Lung (tissue), 12 donors: ENCODE data around the gene SRXN1. TPM values are rescaled to one million over a fixed set of nuclear protein-coding genes. Genes with fewer than 3 reads are reported as not detected.

Experiments
- ATAC-seq: fragments of 200-7000 bp; cut with Tn5 transposase; one replicate; pipeline ENCODE4 v1.9.1; 2020; ENCODE audit warnings: moderate number of reproducible peaks; ENCODE audit not compliant: insufficient read depth, low FRiP score
- DNase-seq, 3 donors: peaks; one replicate each; pipeline ENCODE4 v3.0.0-alpha.2; 2013 to 2017
- H3K27ac ChIP-seq, 2 donors: one replicate each; pipeline ENCODE4 v1.5.1; 2013; ENCODE audit warnings: mild to moderate bottlenecking in 2 of 2, moderate library complexity in 2 of 2, control low read depth in 1 of 2, inconsistent platforms in 1 of 2, low read depth in 1 of 2, low read length in 1 of 2
- H3K27me3 ChIP-seq, 3 donors: one replicate each; pipeline ENCODE4 v1.5.1; 2013; ENCODE audit warnings: low read length in 2 of 3; ENCODE audit not compliant: control insufficient read depth in 3 of 3, insufficient read depth in 3 of 3
- H3K36me3 ChIP-seq, 4 donors: one replicate each; pipeline ENCODE4 v1.5.1; 2013; ENCODE audit warnings: low read length in 4 of 4, mild to moderate bottlenecking in 1 of 4, moderate library complexity in 1 of 4; ENCODE audit not compliant: control insufficient read depth in 4 of 4, insufficient read depth in 4 of 4
- H3K4me1 ChIP-seq, 5 donors: one replicate each; pipeline ENCODE4 v1.5.1; 2013; ENCODE audit warnings: low read length in 5 of 5, mild to moderate bottlenecking in 2 of 5, moderate library complexity in 1 of 5; ENCODE audit not compliant: control insufficient read depth in 5 of 5, insufficient read depth in 5 of 5
- H3K4me3 ChIP-seq: one replicate; pipeline ENCODE4 v1.5.1; 2013; ENCODE audit warnings: mild to moderate bottlenecking, control low read depth, moderate library complexity
- H3K9ac ChIP-seq, 2 donors: one replicate each; pipeline ENCODE4 v1.5.1; 2013; ENCODE audit warnings: low read length in 2 of 2, control low read depth in 1 of 2; ENCODE audit not compliant: insufficient read depth in 1 of 2
- H3K9me3 ChIP-seq, 4 donors: one replicate each; pipeline ENCODE4 v1.5.1; 2013; ENCODE audit warnings: low read length in 3 of 4, mild to moderate bottlenecking in 1 of 4, moderate library complexity in 1 of 4; ENCODE audit not compliant: control insufficient read depth in 4 of 4, insufficient read depth in 3 of 4
- WGBS, 2 donors: extraction: QIAGEN DNeasy Blood & Tissue Kit; methylation state at CpG; one replicate each; pipeline ENCODE4 v1.1.7; 2013; 5-methylcytosine and 5-hydroxymethylcytosine counted together
- polyA plus RNA-seq, 2 donors: library from polyadenylated mRNA; stranded (reverse); fragments of 200-250 nt; gene quantifications; one replicate each; pipeline ENCODE4 v1.2.1, GENCODE V29; 2013
- total RNA-seq, 2 donors: library from RNA; depleted of rRNA in 1 of 2; stranded (reverse); fragments of >200 nt in 1 of 2; gene quantifications; one replicate each; pipeline ENCODE4 v1.2.1, GENCODE V29; 2014 to 2021
- TF ChIP-seq, protein P1 (sequence below): IDR thresholded peaks from 2 replicates; pipeline ENCODE4 v1.5.1; 2012; ENCODE audit warnings: mild to moderate bottlenecking; ENCODE audit errors: control extremely low read depth, extremely low read depth
- donor health status: control.
- donor health status: control.
- donor health status: Bipolar disorder and iron deficiency.
- donor health status: healthy.
- donor health status: DM: yes; HTN: yes; CAD: no.

SRXN1 gene
- total and polyA plus RNA-seq, 4 donors: 6.1 to 47.4 (median 25.3) TPM

DNA sequence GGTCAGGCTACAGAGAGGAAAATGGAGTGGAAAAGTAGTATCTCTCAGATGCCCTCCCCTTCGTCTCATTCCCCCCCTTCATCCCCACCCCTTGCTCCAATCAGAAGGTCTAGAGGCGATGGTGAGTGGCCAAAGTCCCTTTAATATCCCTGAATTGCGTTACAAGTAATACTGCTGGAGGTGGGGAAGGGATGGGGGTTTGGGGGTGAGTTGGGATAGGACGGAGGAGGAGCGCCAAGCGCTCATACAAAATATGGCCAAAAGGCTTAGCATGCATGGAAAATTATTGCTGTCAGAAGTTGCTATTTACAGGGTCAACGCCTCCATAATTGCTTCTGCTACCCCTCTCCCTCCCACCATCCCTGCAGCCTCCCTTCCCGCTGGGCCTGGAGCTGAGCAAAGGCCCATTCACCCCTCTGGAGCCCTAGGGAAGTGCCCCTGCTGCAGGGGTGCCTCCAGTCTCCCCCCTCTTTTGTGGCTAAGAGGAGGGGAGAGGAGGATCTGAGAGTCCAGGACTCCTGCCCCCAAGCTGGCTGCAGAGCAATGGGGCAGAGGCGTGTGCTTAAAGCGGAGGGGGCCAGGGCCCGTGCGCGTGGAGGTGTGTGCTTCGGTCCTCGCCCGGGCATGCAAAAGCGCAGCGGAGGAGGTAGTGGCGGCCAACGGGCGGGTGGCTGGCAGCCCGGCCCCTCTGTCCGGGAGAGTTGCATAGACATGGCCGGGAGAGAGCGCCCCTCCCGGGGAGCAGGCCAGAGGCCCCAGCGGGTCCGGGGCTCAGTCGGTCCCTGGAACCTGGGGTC lies 8.7 kb upstream of the SRXN1 start:
- no peak overlapping the region for H3K4me3 ChIP-seq
- TF ChIP-seq, protein P1, sequence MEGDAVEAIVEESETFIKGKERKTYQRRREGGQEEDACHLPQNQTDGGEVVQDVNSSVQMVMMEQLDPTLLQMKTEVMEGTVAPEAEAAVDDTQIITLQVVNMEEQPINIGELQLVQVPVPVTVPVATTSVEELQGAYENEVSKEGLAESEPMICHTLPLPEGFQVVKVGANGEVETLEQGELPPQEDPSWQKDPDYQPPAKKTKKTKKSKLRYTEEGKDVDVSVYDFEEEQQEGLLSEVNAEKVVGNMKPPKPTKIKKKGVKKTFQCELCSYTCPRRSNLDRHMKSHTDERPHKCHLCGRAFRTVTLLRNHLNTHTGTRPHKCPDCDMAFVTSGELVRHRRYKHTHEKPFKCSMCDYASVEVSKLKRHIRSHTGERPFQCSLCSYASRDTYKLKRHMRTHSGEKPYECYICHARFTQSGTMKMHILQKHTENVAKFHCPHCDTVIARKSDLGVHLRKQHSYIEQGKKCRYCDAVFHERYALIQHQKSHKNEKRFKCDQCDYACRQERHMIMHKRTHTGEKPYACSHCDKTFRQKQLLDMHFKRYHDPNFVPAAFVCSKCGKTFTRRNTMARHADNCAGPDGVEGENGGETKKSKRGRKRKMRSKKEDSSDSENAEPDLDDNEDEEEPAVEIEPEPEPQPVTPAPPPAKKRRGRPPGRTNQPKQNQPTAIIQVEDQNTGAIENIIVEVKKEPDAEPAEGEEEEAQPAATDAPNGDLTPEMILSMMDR: no peak
- DNase-seq (no peak), ATAC-seq (no peak)
- H3K36me3 ChIP-seq: no peaks in the 10 kb centered on the region
- H3K27me3 ChIP-seq: peaks cover 7 to 87% (median 70%) of the 10 kb centered on the region in 3 donors
- no peaks in the 10 kb centered on the region for H3K4me1 ChIP-seq
- no peak overlapping the region for H3K27ac ChIP-seq
- no peak overlapping the region for H3K9ac ChIP-seq
- 28 to 33% methylated on average over 29 of the region's 29 CpGs for WGBS, 2 donors
- H3K9me3 ChIP-seq: no peaks in the 10 kb centered on the region

DNA sequence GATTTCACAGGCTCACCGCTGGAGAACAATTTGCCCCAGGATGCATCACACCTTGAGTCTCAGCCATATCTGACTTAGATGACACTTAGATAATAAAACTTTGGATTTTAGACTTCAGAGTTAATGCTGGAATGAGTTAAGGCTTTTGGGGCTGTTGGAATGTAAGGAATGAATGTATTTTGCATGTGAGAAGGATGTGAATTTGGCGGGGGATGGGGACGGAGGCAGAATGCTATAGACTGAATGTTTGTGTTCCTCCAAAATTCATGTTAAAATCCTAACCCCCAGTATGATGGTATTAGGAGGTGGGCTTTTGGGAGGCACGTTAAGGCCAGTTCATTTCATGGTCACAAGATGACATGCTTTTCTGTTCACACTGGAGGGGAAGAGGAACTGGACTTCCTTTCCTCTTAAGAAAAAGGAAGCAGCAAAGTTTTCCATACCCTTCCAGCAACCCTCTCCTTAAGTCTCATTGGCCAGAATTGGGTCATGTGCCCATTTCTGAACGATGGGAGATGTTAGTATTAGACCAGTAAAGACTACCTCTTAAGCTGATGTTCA lies 5.8 kb upstream of the SRXN1 start:
- ATAC-seq (no peak), DNase-seq (no peak)
- 29 to 43% methylated on average over 5 of the region's 5 CpGs for WGBS, 2 donors

DNA sequence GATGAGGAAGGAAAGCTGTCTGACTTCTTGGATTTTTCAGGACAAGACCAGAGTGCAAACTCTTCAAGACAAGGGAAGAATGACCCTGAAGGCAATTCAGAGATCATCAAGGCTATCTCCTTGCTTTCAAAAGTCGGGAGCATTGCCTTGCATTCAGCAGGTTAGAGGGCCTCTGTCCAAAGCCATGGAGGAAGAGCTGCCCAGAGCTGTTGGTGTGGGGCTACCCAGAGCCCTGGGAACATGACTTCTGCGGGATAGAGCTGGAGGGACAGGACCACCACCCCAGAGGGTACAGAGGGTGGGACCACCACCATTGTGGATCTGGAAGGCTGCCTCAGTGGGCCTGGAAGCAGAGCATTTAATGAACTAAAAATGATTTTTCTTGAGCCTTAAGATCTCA lies 5.2 kb upstream of the SRXN1 start:
- ATAC-seq: no peak
- Histone ChIP-seq H3K4me3 (no peak overlapping the region), H3K27me3 (peaks cover 3 to 59% (median 56%) of the 10 kb centered on the region in 3 donors), H3K36me3 (no peaks in the 10 kb centered on the region), H3K4me1 (peaks cover 0 to 6% (median 3%) of the 10 kb centered on the region in 5 donors), H3K9me3 (no peaks in the 10 kb centered on the region), H3K27ac (no peak overlapping the region), H3K9ac (no peak overlapping the region)
- 49 to 71% methylated on average over 2 of the region's 2 CpGs for WGBS, 2 donors
- TF ChIP-seq, protein P1: no peak
- DNase-seq: no peak

More for the DNA sequence above, 5.8 kb upstream of the SRXN1 start:
- H3K9ac ChIP-seq: no peak overlapping the region
- no peak overlapping the region for H3K4me3 ChIP-seq
- peaks cover 7 to 63% (median 56%) of the 10 kb centered on the region in 3 donors for H3K27me3 ChIP-seq
- TF ChIP-seq, protein P1: no peak
- peaks cover 0 to 3% (median 0%) of the 10 kb centered on the region in 5 donors for H3K4me1 ChIP-seq
- H3K27ac ChIP-seq: no peak overlapping the region
- H3K9me3 ChIP-seq: no peaks in the 10 kb centered on the region
- H3K36me3 ChIP-seq: no peaks in the 10 kb centered on the region
